Measurements from ENCODE around the gene ORMDL2.

- TF ChIP-seq CTCF (IDR thresholded peaks at IDR 0.05; ENCODE audit: low read length): no peak
- TF ChIP-seq EZH2 (optimal IDR thresholded peaks at IDR 0.05; ENCODE audit: low read depth, low read length): no peak
Observed at GRCh38 chr12:55840581-55841351, 22.9 kb downstream of the ORMDL2 start.
